Neuronal stem cell (in vitro differentiated cells): ENCODE results near the gene TPRX2.
"Not testable (repeated sequence)": the region's sequence is repeated elsewhere in the genome, so short reads cannot be mapped to it uniquely, and the experiment has no call there.

ENCODE experiments used
- DNase-seq: peaks from one replicate; pipeline ENCODE4 v3.0.0-alpha.2; 2013; ENCODE audit warnings: low spot score
- H2AFZ ChIP-seq: one replicate; pipeline ENCODE4 v1.6.1; 2013; ENCODE audit warnings: mild to moderate bottlenecking, low read length, inconsistent platforms
- H2AK5ac ChIP-seq: 2 replicates; pipeline ENCODE4 v1.6.1; 2013; ENCODE audit warnings: low read depth, mild to moderate bottlenecking, inconsistent platforms, low read length, moderate library complexity, mixed read lengths
- H2BK120ac ChIP-seq: 2 replicates; pipeline ENCODE4 v1.6.1; 2013; ENCODE audit warnings: low read depth, mild to moderate bottlenecking, inconsistent platforms, low read length, moderate library complexity, mixed read lengths
- H2BK12ac ChIP-seq: one replicate; pipeline ENCODE4 v1.6.1; 2013; ENCODE audit warnings: low read length, inconsistent platforms
- H2BK15ac ChIP-seq: 2 replicates; pipeline ENCODE4 v1.6.1; 2013; ENCODE audit warnings: mild to moderate bottlenecking, low read length, inconsistent platforms, mixed read lengths
- H2BK5ac ChIP-seq: one replicate; pipeline ENCODE4 v1.6.1; 2013; ENCODE audit warnings: inconsistent platforms, mild to moderate bottlenecking, low read length, moderate library complexity
- H3K14ac ChIP-seq: one replicate; pipeline ENCODE4 v1.6.1; 2013; ENCODE audit warnings: low read length, inconsistent platforms
- H3K18ac ChIP-seq: 2 replicates; pipeline ENCODE4 v1.6.1; 2013; ENCODE audit warnings: low read length, inconsistent platforms
- H3K23ac ChIP-seq: 2 replicates; pipeline ENCODE4 v1.6.1; 2013; ENCODE audit warnings: low read depth, mild to moderate bottlenecking, mixed read lengths, low read length, inconsistent platforms; ENCODE audit not compliant: poor library complexity
- H3K27ac ChIP-seq: replicated peaks from 3 replicates; pipeline ENCODE4 v1.5.1; 2013; ENCODE audit warnings: low read length, inconsistent platforms
- H3K27me3 ChIP-seq, 3 experiments: 2 replicates each; pipeline ENCODE4 v1.6.1; 2013; ENCODE audit warnings: low read length in 3 of 3, mild to moderate bottlenecking in 2 of 3, inconsistent platforms in 1 of 3, low read depth in 1 of 3, mixed read lengths in 1 of 3, moderate library complexity in 1 of 3; ENCODE audit not compliant: control insufficient read depth in 3 of 3, insufficient read depth in 3 of 3
- H3K36me3 ChIP-seq, 2 donors: replicated peaks in 1 of 2; 2 replicates each; pipeline ENCODE4 v1.6.1; 2013; ENCODE audit warnings: low read length in 2 of 2; ENCODE audit not compliant: control insufficient read depth in 2 of 2, insufficient read depth in 2 of 2
- H3K4ac ChIP-seq: 2 replicates; pipeline ENCODE4 v1.6.1; 2013; ENCODE audit warnings: inconsistent platforms, mild to moderate bottlenecking, low read length, moderate library complexity
- H3K4me1 ChIP-seq, 2 donors: 1 replicate in 1 of 2; 2 replicates in 1 of 2; pipeline ENCODE4 v1.6.1; 2013; ENCODE audit warnings: low read length in 2 of 2, low read depth in 1 of 2; ENCODE audit not compliant: control insufficient read depth in 2 of 2, insufficient read depth in 1 of 2
- H3K4me2 ChIP-seq: one replicate; pipeline ENCODE4 v1.6.1; 2013; ENCODE audit warnings: mild to moderate bottlenecking, low read length, inconsistent platforms; ENCODE audit not compliant: insufficient read depth, poor library complexity, severe bottlenecking
- H3K4me3 ChIP-seq, 2 donors: 2 replicates each; pipeline ENCODE4 v1.5.1; 2013; ENCODE audit warnings: low read length in 2 of 2, mild to moderate bottlenecking in 2 of 2, inconsistent platforms in 1 of 2, moderate library complexity in 1 of 2
- H3K79me1 ChIP-seq: one replicate; pipeline ENCODE4 v1.6.1; 2013; ENCODE audit warnings: low read depth, mild to moderate bottlenecking, inconsistent platforms, low read length, moderate library complexity
- H3K9ac ChIP-seq: one replicate; pipeline ENCODE4 v1.6.1; 2013; ENCODE audit warnings: mild to moderate bottlenecking, low read depth, low read length, inconsistent platforms; ENCODE audit not compliant: poor library complexity
- H3K9me3 ChIP-seq, 2 donors: replicated peaks in 1 of 2; 2 replicates each; pipeline versions ENCODE3 to v1.6.1; 2013; ENCODE audit warnings: low read length in 2 of 2, mild to moderate bottlenecking in 2 of 2, inconsistent platforms in 1 of 2, low read depth in 1 of 2, mixed read lengths in 1 of 2, moderate library complexity in 1 of 2; ENCODE audit not compliant: control insufficient read depth in 2 of 2, insufficient read depth in 1 of 2
- H4K8ac ChIP-seq: one replicate; pipeline ENCODE4 v1.6.1; 2013; ENCODE audit warnings: low read depth, mild to moderate bottlenecking, inconsistent platforms, low read length, moderate library complexity
- H4K91ac ChIP-seq: one replicate; pipeline ENCODE4 v1.6.1; 2013; ENCODE audit warnings: low read length, low read depth, mild to moderate bottlenecking, inconsistent platforms; ENCODE audit not compliant: poor library complexity
- WGBS, 2 donors: extraction: QIAGEN DNeasy Blood & Tissue Kit; methylation state at CpG; one replicate each; pipeline ENCODE4 v1.1.7; 2013; ENCODE audit warnings: missing lambda C conversion rate in 2 of 2, mixed read lengths in 1 of 2; ENCODE audit not compliant: insufficient read length in 2 of 2, insufficient replicate concordance in 1 of 2; ENCODE audit errors: extremely low coverage in 2 of 2; 5-methylcytosine and 5-hydroxymethylcytosine counted together

Gene TPRX2

DNA sequence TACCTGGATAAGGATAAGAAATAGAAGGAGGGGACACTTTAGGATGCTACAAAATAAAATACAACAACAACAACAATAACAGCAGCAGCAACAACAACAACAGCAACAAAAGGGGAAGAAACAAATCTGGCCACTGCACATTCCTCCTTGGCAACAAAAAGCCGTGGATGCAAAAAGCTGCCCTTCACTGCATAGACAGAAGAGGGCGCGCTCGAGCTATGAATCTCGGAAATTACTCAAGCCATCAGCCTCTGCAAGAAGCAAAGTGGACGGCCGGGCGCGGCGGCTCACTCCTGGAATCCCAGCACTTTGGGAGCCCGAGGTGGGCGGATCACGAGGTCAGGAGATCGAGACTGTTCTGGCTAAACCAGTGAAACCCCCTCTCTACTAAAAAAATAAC lies 50.3 kb downstream of the TPRX2 start:
- not testable (repeated sequence) for H3K14ac ChIP-seq, H3K9ac ChIP-seq, H2AK5ac ChIP-seq, H2BK12ac ChIP-seq, H4K8ac ChIP-seq, H3K4ac ChIP-seq, H3K27ac ChIP-seq, H4K91ac ChIP-seq, DNase-seq, H2BK120ac ChIP-seq, H3K79me1 ChIP-seq, H3K4me2 ChIP-seq, H3K4me1 ChIP-seq, H2BK15ac ChIP-seq, H2BK5ac ChIP-seq, H3K18ac ChIP-seq, H3K36me3 ChIP-seq, H3K23ac ChIP-seq, H3K27me3 ChIP-seq, H3K4me3 ChIP-seq, H2AFZ ChIP-seq, H3K9me3 ChIP-seq
- WGBS, 2 donors = no CpG with 5 or more reads among the region's 14 CpGs

DNA sequence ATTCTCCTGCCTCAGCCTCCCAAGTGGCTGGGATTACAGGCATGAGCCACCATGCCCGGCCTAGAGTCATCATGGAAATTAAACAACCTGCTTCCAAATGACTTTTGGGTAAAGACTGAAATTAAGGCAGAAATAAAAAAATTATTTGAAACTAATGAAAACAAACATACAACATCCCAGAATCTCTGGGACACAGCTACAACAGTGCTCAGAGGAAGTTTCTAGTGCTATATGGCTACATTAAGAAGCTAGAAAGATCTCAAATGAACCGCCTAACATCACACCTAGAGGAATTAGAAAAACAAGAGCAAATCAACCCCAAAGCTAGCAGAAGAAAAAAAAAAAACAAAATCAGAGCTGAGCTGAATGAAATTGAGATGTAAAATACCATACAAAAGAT lies 51.2 kb downstream of the TPRX2 start:
- no CpG with 5 or more reads among the region's 2 CpGs for WGBS, 2 donors
- H2AFZ ChIP-seq, H3K4me2 ChIP-seq, H3K79me1 ChIP-seq, H3K36me3 ChIP-seq, H2BK15ac ChIP-seq, H2AK5ac ChIP-seq, H3K23ac ChIP-seq, H3K18ac ChIP-seq, H2BK120ac ChIP-seq, H3K14ac ChIP-seq, DNase-seq, H3K4ac ChIP-seq, H3K9ac ChIP-seq, H3K4me1 ChIP-seq, H2BK12ac ChIP-seq, H4K8ac ChIP-seq, H3K27ac ChIP-seq, H2BK5ac ChIP-seq, H3K27me3 ChIP-seq, H4K91ac ChIP-seq, H3K4me3 ChIP-seq, H3K9me3 ChIP-seq: not testable (repeated sequence)
